ENCODE measurements around the gene ZNF579.

Gene ZNF579

DNA sequence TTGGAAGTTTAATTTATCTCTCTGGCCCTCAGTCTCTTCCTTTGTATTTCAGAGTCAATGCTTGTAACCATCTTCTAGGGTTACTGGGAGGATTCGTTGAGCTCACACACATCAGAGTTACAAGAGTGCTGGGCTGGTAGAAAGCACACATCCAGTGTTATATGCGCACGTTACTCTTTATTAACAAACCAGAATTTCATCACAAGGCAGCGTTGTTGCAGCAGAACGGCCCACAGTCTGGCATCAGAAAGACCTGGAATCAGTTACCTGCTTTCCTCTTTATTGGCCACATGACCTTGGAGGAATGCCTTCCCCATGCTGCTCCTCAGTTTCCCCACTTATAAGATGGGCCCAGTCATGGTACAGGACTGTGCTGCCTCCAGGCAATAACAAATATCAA lies 28.7 kb upstream of the ZNF579 start:
- POLR2A ChIA-PET: no interaction called here
- no peak overlapping the region for H3K4me3 ChIP-seq (ENCODE audit: low read depth, low read length)
- DNase-seq (ENCODE audit: low read depth, low spot score): no peak
- CTCF ChIA-PET: interaction anchor here (1.0 to 2.7 kb wide), 2 partner anchors 14 to 469 kb away, joined by 3 to 10 read pairs; partner anchors contain the start of gene ZNF784
- TF ChIP-seq, protein P1, sequence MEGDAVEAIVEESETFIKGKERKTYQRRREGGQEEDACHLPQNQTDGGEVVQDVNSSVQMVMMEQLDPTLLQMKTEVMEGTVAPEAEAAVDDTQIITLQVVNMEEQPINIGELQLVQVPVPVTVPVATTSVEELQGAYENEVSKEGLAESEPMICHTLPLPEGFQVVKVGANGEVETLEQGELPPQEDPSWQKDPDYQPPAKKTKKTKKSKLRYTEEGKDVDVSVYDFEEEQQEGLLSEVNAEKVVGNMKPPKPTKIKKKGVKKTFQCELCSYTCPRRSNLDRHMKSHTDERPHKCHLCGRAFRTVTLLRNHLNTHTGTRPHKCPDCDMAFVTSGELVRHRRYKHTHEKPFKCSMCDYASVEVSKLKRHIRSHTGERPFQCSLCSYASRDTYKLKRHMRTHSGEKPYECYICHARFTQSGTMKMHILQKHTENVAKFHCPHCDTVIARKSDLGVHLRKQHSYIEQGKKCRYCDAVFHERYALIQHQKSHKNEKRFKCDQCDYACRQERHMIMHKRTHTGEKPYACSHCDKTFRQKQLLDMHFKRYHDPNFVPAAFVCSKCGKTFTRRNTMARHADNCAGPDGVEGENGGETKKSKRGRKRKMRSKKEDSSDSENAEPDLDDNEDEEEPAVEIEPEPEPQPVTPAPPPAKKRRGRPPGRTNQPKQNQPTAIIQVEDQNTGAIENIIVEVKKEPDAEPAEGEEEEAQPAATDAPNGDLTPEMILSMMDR (IDR thresholded peaks at IDR 0.05; ENCODE audit: insufficient read depth, low read length, missing control alignments): no peak

DNA sequence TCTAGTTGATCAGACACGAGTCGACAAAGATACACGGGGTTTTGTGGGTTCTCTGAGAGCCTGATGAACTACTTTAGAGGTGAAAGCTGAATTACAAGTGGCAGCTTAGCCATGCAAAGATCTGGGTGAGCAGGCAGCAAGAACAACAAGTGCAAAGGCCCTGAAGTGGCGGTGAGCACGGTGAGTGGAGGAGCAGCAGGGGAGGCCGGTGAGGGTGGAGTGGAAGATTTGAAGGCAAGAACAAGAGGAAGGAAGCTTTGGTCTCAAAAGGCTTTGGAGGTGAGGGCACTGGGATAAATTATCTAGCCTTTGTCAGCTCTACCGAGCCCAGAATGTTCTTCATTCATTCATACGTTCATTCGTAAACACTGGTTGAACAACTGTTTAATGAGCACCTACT lies 26.2 kb upstream of the ZNF579 start:
- DNase-seq (ENCODE audit: low read depth, low spot score): no peak
- ChIA-PET POLR2A (interaction anchor here (0.5 to 1.5 kb wide), 6 partner anchors 11 to 120 kb away, joined by 3 to 5 read pairs (median 3); partner anchors contain the start of gene ZNF579), CTCF (interaction anchor here (0.8 to 4.3 kb wide), 28 partner anchors 9 to 466 kb away, joined by 3 to 70 read pairs (median 6); partner anchors contain the start of genes NAT14, ZNF579 and ZNF784)
- TF ChIP-seq, protein P1 (IDR thresholded peaks at IDR 0.05; ENCODE audit: insufficient read depth, low read length, missing control alignments): no peak
- peak overlapping the region; percentile 96 for H3K4me3 ChIP-seq (ENCODE audit: low read depth, low read length)

DNA sequence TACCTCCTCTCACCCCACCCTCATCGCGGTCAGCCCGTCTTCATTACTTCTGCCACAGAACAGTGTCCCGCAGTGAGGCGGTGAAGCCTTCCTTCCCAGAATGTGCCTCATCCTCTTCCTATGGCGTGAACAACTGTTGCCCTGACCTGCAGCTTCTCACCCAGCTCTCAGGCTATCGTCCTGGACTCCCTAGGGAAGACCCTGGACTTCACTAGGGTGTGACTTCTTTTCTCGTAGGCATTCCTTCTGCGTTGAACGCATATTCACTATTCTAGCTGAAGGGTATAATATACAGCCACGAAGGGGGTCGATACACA lies 25.8 kb upstream of the ZNF579 start:
- ChIA-PET CTCF (interaction anchor here (0.7 to 4.3 kb wide), 33 partner anchors 9 to 466 kb away, joined by 3 to 70 read pairs (median 6); partner anchors contain the start of genes NAT14, ZNF579 and ZNF784), POLR2A (interaction anchor here (0.5 to 1.5 kb wide), 10 partner anchors 11 to 119 kb away, joined by 3 to 6 read pairs (median 3); partner anchors contain the start of genes ZNF579, ZNF581 and ZNF784)
- peak overlapping the region; percentile 96 for H3K4me3 ChIP-seq (ENCODE audit: low read depth, low read length)
- TF ChIP-seq, protein P1 (IDR thresholded peaks at IDR 0.05; ENCODE audit: insufficient read depth, low read length, missing control alignments): no peak
- DNase-seq (ENCODE audit: low read depth, low spot score): no peak

DNA sequence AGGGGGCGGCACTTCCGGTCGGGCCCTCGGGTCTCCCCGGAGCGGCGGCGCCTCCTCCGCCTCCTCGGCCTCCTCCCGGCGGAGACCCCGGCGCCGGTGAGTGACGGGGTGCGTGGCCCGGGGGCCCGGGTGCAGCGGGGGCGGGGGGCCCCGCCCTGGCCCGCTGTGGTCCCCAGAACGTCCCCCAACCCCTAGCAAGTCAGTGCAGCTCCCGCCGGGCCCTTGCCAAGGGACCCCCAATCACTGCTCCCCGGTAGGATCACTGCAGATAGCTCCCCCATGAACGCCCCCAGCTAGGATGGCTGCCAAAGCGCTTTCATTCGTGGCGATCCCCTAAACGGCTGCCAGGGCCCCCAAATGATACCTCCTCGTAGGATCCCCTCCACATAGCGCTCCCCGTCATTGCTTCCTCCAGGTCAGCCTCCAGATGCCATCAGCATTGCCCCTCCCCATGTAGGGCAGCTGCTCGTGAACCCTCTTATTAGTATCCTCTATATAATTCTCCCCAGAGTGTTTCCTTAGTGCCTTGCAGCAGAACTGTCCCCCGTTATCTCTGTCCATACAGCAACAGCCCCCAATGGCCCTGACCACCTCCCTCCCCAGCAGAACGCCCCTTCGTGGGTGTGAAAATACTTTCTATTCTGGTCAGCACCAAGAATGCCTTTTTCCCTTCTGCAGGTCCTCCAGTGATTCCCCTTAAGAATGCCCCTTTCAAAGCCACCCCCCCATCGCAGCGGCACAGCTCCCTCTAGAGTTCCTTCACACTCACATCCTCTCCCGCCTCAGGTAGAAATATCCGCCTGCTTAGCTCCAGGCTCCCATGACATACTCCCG lies 25.2 kb upstream of the ZNF579 start, which contains the start of gene ZNF865:
Gene ZNF865 (plus strand): TSS at position 11 of the 834 bp plus-strand sequence. CDS start 7,972 bp downstream, outside the sequence.
- TF ChIP-seq, protein P1 (IDR thresholded peaks at IDR 0.05; ENCODE audit: insufficient read depth, low read length, missing control alignments): peak; percentile 88
- no peak for DNase-seq (ENCODE audit: low read depth, low spot score)
- peak within 1 kb of the TSS; percentile 96 for H3K4me3 ChIP-seq (ENCODE audit: low read depth, low read length)
- POLR2A ChIA-PET: interaction anchor here (0.7 to 1.5 kb wide), 9 partner anchors 12 to 119 kb away, joined by 3 to 6 read pairs (median 3); partner anchors contain the start of genes ZNF579, ZNF581 and ZNF784
- CTCF ChIA-PET: interaction anchor here (0.7 to 4.3 kb wide), 36 partner anchors 10 to 518 kb away, joined by 3 to 70 read pairs (median 6); partner anchors contain the start of genes NAT14, ZNF579 and ZNF784

DNA sequence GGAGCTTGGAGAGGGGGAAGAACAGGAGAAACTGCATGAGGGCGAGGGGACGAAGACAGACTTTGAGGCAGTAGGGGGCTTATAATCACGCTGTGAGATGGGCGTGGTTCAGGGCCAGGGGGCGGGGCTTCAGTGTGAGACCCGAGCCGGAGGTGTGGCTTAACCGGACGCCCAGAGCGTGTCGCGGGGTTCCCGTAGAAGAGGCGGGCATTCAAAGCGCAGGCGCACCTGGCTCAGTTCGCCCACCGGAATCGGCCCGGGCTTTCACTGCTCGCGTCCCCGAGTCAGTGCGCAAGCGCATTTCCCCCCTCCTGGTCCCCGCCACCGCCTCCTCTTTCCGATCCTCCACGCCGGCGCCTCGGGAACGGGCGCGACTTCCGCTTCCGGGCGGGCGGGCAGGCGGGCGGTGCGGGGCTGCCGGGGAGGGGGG lies 24.6 kb upstream of the ZNF579 start:
- POLR2A ChIA-PET: interaction anchor here (0.6 to 1.5 kb wide), 7 partner anchors 19 to 543 kb away, joined by 3 to 6 read pairs (median 5); partner anchors contain the start of genes ZNF581 and ZNF784
- peak; percentile 65 for DNase-seq (ENCODE audit: low read depth, low spot score)

More for the DNA sequence above, 24.6 kb upstream of the ZNF579 start:
- H3K4me3 ChIP-seq (ENCODE audit: low read depth, low read length): peak overlapping the region; percentile 96
- TF ChIP-seq, protein P1 (IDR thresholded peaks at IDR 0.05; ENCODE audit: insufficient read depth, low read length, missing control alignments): no peak
- CTCF ChIA-PET: interaction anchor here (0.7 to 4.3 kb wide), 25 partner anchors 8 to 517 kb away, joined by 3 to 70 read pairs (median 6); partner anchors contain the start of gene ZNF784

Data from AG04449 (cell line).